Activated CD8-positive, alpha-beta memory T cell treated with anti-CD3 and anti-CD28 coated beads, Interleukin-2, amount 50 U/mL, for 1 hour (primary cell): ENCODE data around the gene CHRM2.
"Not testable (repeated sequence)": the region's sequence is repeated elsewhere in the genome, so short reads cannot be mapped to it uniquely, and the experiment has no call there.

Experiments used
- DNase-seq: peaks from one replicate; pipeline ENCODE4 v3.0.0-alpha.2; 2020; ENCODE audit errors: extremely low read depth

Gene CHRM2

GRCh38 chr7:136868496-136869000 lies at the start of gene CHRM2:
Gene CHRM2, plus strand, starts transcription at chr7:136868652. Its CDS starts 146,214 bp downstream, at chr7:137014866.
- no peak for DNase-seq

GRCh38 chr7:136831398-136831797 lies 37.1 kb upstream of the CHRM2 start:
- not testable (repeated sequence) for DNase-seq

- DNase-seq = no peak
These were observed 22.5 kb upstream of the CHRM2 start for GRCh38 chr7:136845899-136846465.

DNA sequence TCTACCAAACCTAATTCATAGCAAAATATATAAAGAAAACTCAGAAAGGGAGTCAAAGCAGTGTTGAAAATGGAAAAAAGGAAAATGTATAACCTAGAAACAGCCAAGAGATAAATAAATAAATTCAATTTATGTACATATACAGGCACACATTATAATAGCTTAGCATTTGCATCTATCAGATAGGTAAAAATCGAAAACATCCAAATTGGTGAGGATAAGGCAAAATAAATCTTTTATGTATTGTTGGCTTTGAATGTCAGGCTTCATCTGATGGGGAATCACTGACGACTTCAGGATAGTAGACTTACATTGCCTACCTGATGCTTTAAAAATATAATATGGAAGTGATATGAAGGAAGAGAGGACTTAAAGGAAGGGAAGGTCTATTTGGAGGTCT lies 20.6 kb upstream of the CHRM2 start:
- DNase-seq = no peak

GRCh38 chr7:136853654-136854053 lies 14.8 kb upstream of the CHRM2 start:
- no peak for DNase-seq

- DNase-seq = no peak
These were observed 10.9 kb upstream of the CHRM2 start for GRCh38 chr7:136857573-136857972.

GRCh38 chr7:136859803-136860202 lies 8.6 kb upstream of the CHRM2 start:
- DNase-seq = no peak

DNA sequence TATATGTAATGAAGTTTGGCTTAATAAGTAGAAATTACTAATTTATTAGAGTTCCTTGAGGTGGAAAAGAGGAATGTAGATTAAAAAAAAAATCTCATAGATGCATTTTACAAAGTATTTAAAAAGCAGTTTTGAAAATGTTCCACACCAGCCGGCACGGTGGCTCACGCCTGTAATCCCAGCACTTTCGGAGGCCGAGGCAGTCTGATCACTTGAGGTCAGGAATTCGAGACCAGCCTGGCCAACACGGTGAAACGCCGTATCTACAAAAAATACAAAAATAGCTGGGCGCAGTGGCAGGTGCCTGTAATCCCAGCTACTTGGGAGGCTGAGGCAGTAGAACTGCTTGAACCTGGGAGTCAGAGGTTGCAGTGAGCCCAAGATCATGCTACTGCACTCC lies 3.2 kb upstream of the CHRM2 start:
- no peak for DNase-seq

GRCh38 chr7:136865777-136866176 lies 2.7 kb upstream of the CHRM2 start:
- no peak for DNase-seq

GRCh38 chr7:136869001-136869961 lies 829 bp downstream of the CHRM2 start:
- DNase-seq = no peak

GRCh38 chr7:136869991-136870865 lies 1.8 kb downstream of the CHRM2 start:
- no peak for DNase-seq

- no peak for DNase-seq
These were observed 2.5 kb downstream of the CHRM2 start for GRCh38 chr7:136870866-136871487.

DNA sequence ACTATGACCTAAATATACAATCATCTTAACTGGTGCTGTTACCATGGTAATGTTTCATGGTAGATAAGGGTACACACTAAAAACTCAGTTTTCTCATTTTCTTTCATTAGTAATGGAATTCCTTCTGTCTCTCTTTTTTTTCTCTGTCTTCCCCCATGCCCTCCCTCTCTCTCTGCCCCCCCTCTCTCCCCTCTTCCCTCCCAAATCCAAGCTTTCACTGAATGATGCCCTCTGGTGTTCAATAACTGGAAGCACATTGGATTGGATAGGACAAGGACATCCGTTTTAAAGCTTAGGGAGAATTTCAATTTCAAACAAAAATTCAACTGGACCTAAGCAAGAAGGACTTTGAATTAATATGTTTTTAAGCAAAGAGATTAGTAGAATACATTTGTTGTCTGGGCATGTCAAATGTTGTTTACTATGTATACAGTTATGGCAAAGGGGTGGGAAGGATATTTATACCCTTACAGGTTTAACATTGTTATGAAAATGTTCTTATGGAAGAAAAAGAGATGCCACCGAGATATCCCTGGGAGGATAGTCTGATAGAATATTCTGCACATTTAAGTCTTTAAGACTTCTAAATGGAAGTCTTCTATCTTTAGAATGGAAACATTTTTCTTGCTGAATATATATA lies 6.1 kb downstream of the CHRM2 start:
- DNase-seq = no peak

DNA sequence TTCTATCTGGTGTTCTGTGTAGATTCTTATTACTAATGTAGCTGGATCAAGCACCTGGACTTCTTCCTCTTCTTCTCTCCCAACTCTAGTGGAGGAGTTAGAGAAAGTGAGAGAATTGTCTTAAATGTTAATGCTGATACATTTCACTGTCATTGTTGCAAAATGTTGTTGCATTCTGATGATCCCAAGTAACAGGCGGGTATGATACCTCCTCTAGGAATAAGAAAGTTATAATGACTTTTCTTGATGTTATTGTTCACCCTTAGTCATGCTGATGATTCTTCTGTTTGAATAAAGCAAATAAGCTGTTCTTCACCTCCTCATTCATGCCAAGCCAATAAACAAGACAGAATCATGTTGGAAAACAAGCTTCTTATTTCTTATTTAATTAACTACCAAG lies 9.1 kb downstream of the CHRM2 start:
- DNase-seq = no peak

GRCh38 chr7:136877990-136878389 lies 9.5 kb downstream of the CHRM2 start:
- no peak for DNase-seq

GRCh38 chr7:136878878-136879277 lies 10.4 kb downstream of the CHRM2 start:
- no peak for DNase-seq

- no peak for DNase-seq
These were observed 14.6 kb downstream of the CHRM2 start for GRCh38 chr7:136883046-136883445.

GRCh38 chr7:136884492-136884891 lies 16.0 kb downstream of the CHRM2 start:
- no peak for DNase-seq

DNA sequence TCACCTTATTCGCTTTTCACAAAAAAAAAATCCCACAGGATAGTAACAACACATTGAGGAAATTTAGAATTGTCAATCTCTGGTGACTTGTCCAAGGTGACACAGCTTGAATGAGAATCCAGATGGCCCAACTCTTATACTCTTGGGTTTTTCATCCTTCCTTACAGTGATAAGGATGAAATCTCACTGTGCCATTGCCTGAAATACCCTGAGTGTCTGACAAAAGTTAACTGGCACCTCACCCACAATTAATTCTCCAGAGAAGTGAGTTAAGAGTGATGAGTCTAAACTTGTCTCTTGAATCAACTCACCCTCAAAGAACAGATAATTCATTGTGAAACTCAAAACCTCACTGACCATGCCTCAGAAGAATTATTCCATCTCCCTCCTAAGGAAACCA lies 18.9 kb downstream of the CHRM2 start:
- no peak for DNase-seq

DNA sequence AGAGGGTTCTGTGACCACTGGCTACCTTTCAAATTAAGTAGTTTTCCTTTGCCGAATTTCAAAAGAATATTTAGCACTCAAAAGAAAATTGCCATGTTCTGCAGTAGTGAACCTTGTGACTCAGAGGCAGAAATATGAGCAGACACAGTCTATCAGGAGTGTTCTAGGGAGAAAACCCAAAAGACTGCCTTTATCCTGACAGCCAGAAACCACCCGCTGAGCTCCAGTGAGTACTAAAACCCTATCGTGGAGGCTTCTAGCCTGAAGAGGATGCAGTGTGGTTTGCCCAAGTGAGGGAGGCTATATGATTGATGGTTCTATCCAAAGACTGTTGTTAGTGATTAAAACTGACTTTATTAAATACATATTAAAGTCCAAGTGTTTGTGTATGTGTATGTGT lies 21.9 kb downstream of the CHRM2 start:
- DNase-seq = no peak

GRCh38 chr7:136891850-136892249 lies 23.4 kb downstream of the CHRM2 start:
- no peak for DNase-seq
